T follicular helper cell (primary cell): ENCODE results near the gene TMCO4.

Experiments used
- DNase-seq: peaks from one replicate; pipeline ENCODE4 v3.0.0-alpha.2; 2020; ENCODE audit warnings: low read depth

Gene TMCO4

GRCh38 chr1:19775831-19776230 lies 23.9 kb downstream of the TMCO4 start:
- DNase-seq = no peak

GRCh38 chr1:19775317-19775716 lies 24.4 kb downstream of the TMCO4 start:
- DNase-seq = no peak

- no peak for DNase-seq
Observed at GRCh38 chr1:19774180-19774785, 25.4 kb downstream of the TMCO4 start.

GRCh38 chr1:19773485-19773884 lies 26.2 kb downstream of the TMCO4 start:
- no peak for DNase-seq

- no peak for DNase-seq
Observed at GRCh38 chr1:19772053-19772452, 27.7 kb downstream of the TMCO4 start.

GRCh38 chr1:19771350-19771749 lies 28.4 kb downstream of the TMCO4 start:
- no peak for DNase-seq

GRCh38 chr1:19770436-19771190 lies 29.1 kb downstream of the TMCO4 start:
- no peak for DNase-seq

- no peak for DNase-seq
Observed at GRCh38 chr1:19769211-19769932, 30.3 kb downstream of the TMCO4 start.

GRCh38 chr1:19768353-19769210 lies 31.1 kb downstream of the TMCO4 start:
- no peak for DNase-seq

- DNase-seq = no peak
Observed at GRCh38 chr1:19765623-19766022, 34.1 kb downstream of the TMCO4 start.

- no peak for DNase-seq
Observed at GRCh38 chr1:19764848-19765247, 34.9 kb downstream of the TMCO4 start.

- DNase-seq = no peak
Observed at GRCh38 chr1:19762175-19762779, 37.4 kb downstream of the TMCO4 start.

- no peak for DNase-seq
Observed at GRCh38 chr1:19759740-19760089, 40.0 kb downstream of the TMCO4 start.

GRCh38 chr1:19758227-19758830 lies 41.4 kb downstream of the TMCO4 start:
- no peak for DNase-seq

- no peak for DNase-seq
Observed at GRCh38 chr1:19757641-19758040, 42.1 kb downstream of the TMCO4 start.

- DNase-seq = no peak
Observed at GRCh38 chr1:19756480-19756879, 43.2 kb downstream of the TMCO4 start.

- DNase-seq = no peak
Observed at GRCh38 chr1:19754482-19754881, 45.2 kb downstream of the TMCO4 start.

GRCh38 chr1:19752083-19752696 lies 47.5 kb downstream of the TMCO4 start:
- DNase-seq = no peak

- no peak for DNase-seq
Observed at GRCh38 chr1:19750882-19751276, 48.8 kb downstream of the TMCO4 start.

- no peak for DNase-seq
Observed at GRCh38 chr1:19750101-19750881, 49.4 kb downstream of the TMCO4 start.
